Measurements from ENCODE around the gene XPC.
A peak's percentile ranks its signal among the peaks of the same experiment; 100 is the strongest.
"Not testable (repeated sequence)": the region's sequence is repeated elsewhere in the genome, so short reads cannot be mapped to it uniquely, and the experiment has no call there.

XPC gene

DNA sequence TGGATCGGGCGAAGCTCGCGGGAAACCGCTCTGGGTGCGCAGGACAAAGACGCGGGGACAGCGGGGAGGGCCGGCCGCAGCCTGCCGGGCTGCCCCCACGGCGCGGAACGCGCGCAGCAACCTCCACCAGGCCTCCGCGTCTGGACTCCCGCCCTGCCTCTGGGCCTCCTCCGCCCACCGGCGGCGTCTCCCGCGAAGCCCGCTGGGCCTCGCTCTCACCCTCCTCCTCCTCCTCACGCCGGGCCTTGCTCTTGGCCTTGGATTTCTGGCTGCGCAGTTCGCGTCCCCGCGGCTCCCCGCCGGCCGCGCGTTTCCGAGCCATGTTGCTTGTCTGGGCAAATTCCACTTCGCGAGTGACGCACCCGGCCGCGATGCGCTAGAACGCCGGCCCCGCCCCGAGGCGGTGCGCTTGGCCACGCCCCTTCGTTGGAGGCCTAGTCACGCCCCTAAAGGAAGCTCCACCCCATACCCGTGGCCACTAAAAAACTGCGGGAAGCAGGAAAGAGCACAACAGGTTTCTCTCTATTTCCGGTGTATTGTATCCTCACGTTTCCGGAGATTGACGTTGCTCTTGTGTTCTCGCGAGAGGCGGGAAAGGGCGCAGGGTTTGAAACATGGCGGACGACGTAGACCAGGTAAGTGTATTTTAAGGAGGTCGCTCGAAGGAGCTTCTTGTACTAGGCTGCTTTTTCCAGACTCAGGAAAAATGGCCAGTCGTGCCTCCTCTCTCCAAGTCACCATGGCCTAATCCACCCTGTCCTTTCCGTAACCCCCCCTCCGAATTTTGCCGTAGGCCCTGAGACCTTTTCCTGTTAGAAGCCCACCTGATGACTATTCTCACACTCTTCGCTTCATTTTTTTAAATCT, at the start of gene XPC, which contains the start of gene LSM3:
XPC (minus strand) TSS at position 355 of the 867 bp plus-strand sequence; CDS start at position 322, 33 bp downstream.
LSM3 (plus strand) TSS at position 571 of the 867 bp plus-strand sequence; CDS start at position 615, 44 bp downstream.
- DNase-seq (ENCODE audit: low spot score) = peak; percentile 98

DNA sequence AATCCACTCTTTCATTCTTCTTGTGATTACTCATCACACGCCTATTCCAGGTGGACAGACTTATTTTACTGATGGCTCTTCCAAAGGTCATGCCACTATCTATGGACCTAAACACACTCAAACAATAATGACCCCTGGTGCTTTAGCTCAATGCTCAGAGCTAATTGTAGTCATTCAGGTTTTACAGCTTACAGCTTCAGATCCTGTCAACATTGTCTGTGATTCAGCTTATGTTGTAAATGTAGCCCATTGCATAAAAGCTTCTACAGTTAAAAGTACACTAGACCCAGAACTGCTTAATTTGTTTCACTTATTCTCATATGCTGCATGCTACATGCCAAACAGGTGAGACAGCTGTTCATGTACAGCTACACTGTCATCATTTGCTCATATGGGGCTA, 49.5 kb upstream of the XPC start:
- peak; percentile 8 for DNase-seq (ENCODE audit: low spot score)

DNA sequence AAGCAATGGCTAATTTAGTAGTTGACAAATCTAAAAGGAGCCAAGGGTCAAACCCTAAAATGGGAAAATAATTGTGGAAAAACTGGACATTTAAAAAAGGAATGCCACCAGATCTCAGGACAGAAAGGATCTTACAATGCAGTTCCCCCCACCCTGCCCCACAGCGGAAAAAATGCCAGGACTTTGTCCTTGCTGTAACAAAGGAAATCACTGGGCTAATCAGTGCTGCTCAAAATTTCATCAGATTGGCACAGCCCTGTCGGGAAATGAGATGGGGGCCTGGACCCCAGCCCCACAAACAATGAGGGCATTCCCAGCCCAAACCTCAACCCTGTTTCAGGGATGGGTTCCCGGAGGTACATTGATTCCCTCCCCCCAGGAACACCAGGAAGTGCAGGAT, 48.0 kb upstream of the XPC start:
- DNase-seq (ENCODE audit: low spot score) = not testable (repeated sequence)

DNA sequence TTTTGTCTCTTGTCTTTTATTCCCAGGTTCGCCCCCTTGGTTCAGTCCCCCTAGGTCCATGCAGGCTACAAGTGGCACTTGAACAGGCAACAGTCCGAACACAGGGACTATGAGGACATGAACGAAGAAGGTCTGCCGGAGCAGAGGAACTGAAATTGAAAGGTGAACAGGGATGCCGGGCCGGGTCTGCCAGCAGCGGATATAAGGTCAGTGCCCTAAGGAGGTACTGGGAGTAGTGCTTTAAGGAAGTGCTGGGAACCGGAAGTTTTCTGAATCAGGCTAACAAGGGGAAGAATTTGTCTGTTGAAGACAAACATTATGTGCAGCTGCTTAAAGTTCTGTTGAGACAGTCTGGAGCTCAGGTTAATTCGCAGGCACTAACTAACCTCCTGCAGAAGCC, 47.0 kb upstream of the XPC start:
- no peak for DNase-seq (ENCODE audit: low spot score)

DNA sequence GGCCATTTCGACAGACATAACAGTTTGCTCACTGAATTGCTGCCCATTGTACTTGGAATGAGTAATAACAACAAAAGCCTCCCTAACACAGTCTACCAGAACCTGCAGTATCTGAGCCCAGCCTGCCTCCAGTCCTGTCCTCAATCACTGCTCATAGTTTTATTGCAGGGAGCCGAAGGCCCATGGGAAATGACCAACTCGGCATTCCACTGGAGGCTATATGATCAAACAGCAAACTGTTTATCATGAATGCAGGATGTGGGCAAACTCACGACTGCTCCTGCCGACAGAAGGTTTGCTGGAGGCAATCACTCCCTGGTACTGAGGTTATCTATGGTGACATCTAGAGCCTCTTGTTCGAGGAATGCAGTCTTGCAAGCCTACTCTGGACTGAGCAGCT, 46.5 kb upstream of the XPC start:
- DNase-seq (ENCODE audit: low spot score) = no peak

- DNase-seq (ENCODE audit: low spot score) = no peak
Measured at GRCh38 chr3:14223595-14223994, 45.2 kb upstream of the XPC start.

GRCh38 chr3:14222900-14223594, 44.6 kb upstream of the XPC start:
- no peak for DNase-seq (ENCODE audit: low spot score)

- DNase-seq (ENCODE audit: low spot score) = no peak
Measured at GRCh38 chr3:14222457-14222856, 44.1 kb upstream of the XPC start.

DNA sequence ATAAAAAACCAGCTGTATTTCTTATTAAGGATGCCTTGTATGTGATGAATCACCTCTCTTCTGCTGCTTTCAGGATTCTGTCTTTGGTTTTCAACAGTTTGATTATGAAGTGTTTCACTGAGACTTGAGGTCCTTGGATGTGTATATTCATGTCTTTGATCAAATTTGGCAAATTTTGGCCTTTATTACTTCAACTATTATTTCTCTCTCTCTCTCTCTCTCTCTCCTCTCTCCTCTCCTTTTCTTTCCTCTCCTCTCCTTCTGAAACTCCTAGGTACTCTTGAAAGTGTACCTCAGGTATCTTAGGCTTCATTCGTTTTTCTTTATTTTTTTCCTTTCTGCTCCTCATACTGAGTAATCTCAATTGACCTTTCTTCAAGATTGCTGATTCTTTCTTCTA, 43.5 kb upstream of the XPC start:
- DNase-seq (ENCODE audit: low spot score) = no peak

- DNase-seq (ENCODE audit: low spot score) = no peak
Measured at GRCh38 chr3:14220933-14221332, 42.5 kb upstream of the XPC start.

DNA sequence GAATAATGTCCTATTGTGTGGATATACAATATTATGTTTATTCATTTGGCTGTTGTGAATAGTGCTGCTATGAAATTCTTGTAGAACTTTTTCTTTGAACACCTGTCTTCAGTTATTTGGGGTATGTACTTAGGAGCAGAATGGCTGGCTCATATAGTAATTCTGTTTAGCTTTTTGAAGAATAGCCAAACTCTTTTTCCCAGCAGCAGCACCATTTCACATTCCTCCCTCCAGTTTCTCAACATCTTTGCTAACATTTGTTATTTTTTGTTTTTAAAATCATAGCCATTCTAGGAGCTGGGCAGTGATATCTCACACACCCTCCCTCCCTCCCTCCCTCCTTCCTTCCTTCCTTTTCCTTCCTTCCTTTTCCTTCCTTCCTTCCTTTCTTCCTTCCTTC, 40.0 kb upstream of the XPC start:
- no peak for DNase-seq (ENCODE audit: low spot score)

DNA sequence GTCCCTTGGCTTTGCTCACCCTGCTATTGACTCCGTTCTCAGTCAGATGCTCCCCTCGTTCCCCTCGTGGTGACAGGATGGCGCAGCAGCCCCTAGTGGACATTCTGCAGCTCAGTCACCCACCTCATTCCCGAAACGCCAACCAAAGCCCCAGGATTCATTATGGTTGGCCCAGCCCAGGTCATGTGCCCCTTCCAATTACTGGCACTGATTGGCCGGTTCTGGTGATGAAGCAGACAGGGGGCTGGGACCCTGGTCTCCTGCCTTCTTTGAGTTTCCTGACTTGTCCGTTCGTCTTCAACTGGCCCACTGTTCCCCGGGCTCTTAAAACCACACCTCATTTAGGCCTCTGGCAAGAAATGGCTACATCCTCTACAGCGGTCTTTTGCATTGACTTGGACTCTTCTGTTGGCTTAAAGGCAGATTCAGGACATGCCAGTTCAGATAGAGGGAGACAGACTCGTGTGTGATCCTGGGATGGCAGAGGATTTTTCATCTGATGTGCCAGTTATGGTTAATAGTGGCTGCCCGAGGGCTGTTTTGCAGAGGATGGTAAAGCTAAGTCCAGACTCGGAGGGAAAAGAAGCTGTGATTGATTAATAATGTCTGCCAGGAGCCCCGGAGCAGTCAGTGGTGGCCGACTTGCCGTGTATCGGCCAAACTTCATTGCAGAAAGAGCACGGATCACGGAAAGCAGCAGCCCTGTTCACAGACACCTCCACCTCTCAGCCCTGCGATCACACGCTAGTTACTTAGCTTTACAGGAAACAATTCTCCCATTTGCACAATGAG, 38.1 kb upstream of the XPC start:
- DNase-seq (ENCODE audit: low spot score) = no peak

- DNase-seq (ENCODE audit: low spot score) = no peak
Measured at GRCh38 chr3:14214764-14215163, 36.4 kb upstream of the XPC start.

DNA sequence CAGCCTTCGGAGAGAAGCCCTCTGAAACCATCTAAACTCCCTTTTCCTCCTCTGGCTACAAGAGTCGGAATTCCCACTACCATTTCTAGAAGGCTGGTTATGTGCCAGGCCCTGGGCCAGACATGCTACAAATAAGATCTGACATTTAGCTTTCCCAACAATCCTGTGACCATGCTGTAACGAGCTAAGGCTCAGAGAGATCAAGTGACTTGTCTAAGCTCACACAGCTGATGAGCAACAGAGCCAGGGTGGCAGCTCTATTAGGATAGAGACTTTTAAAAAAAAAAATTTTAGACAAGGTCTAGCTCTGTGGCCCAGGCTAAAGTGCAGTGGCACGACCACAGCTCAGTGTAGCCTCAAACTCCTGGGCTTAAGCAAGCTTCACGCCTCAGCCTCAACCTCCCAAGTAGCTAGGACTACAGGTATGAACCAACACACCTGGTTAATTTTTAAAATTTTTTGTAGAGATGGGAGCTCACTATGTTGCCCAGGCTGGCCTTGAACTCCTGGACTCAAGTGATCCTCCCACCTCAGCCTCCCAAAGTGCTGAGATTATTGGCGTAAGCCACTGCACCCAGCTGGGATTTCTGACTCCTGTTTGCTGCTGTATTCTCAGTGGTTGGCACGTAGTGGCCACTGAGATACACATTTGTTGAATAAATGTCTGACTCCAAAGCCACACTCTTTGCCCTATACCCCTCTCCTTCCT, 34.8 kb upstream of the XPC start:
- DNase-seq (ENCODE audit: low spot score) = no peak

- no peak for DNase-seq (ENCODE audit: low spot score)
Measured at GRCh38 chr3:14212032-14212431, 33.6 kb upstream of the XPC start.

GRCh38 chr3:14211621-14212020, 33.2 kb upstream of the XPC start:
- DNase-seq (ENCODE audit: low spot score) = no peak

- no peak for DNase-seq (ENCODE audit: low spot score)
Measured at GRCh38 chr3:14210843-14211594, 32.6 kb upstream of the XPC start.

GRCh38 chr3:14210290-14210688, 31.9 kb upstream of the XPC start:
- DNase-seq (ENCODE audit: low spot score) = no peak

GRCh38 chr3:14209581-14210289, 31.3 kb upstream of the XPC start:
- DNase-seq (ENCODE audit: low spot score) = no peak

- no peak for DNase-seq (ENCODE audit: low spot score)
Measured at GRCh38 chr3:14208977-14209394, 30.6 kb upstream of the XPC start.
